ENCODE results near the gene BLID. TPM values are rescaled to one million over a fixed set of nuclear protein-coding genes. Genes with fewer than 3 reads are reported as not detected.

BLID gene
- total and polyA plus RNA-seq, 12 donors = 0.70 TPM; not detected in 11

GRCh38 chr11:122154227-122154626 lies 38.2 kb upstream of the BLID start:
- Histone ChIP-seq H3K4me1 (peaks cover 0 to 10% (median 0%) of the 10 kb centered on the region in 9 donors), H3K27me3 (peaks cover 0 to 3% (median 0%) of the 10 kb centered on the region in 7 donors)
- ATAC-seq = no peak

GRCh38 chr11:122153746-122154145 lies 37.7 kb upstream of the BLID start:
- TF ChIP-seq CTCF (IDR thresholded peaks at IDR 0.05) = no peak
- H3K9me3 ChIP-seq = no peaks in the 10 kb centered on the region
- H3K27me3 ChIP-seq = peaks cover 0 to 3% (median 0%) of the 10 kb centered on the region in 7 donors
- DNase-seq (no peak), ATAC-seq (no peak)
- no peaks in the 10 kb centered on the region for H3K36me3 ChIP-seq
- no peak overlapping the region for H3K4me3 ChIP-seq
- no peak overlapping the region for H3K27ac ChIP-seq
- WGBS, 2 donors = 78 to 80% methylated on average over 2 of the region's 2 CpGs
- H3K4me1 ChIP-seq = peaks cover 0 to 10% (median 0%) of the 10 kb centered on the region in 9 donors
- intact Hi-C loops (cut with DNase I) = no loop called here

More at GRCh38 chr11:122154227-122154626, 38.2 kb upstream of the BLID start:
- no peak overlapping the region for H3K27ac ChIP-seq
- H3K36me3 ChIP-seq = no peaks in the 10 kb centered on the region
- DNase-seq = no peak
- 92 to 94% methylated on average over 6 of the region's 6 CpGs for WGBS, 2 donors
- intact Hi-C loops (cut with DNase I) = no loop called here
- H3K4me3 ChIP-seq = no peak overlapping the region
- no peaks in the 10 kb centered on the region for H3K9me3 ChIP-seq
- TF ChIP-seq CTCF (IDR thresholded peaks at IDR 0.05) = no peak

- intact Hi-C loops (cut with DNase I) = no loop called here
- H3K4me3 ChIP-seq = no peak overlapping the region
- no peak for TF ChIP-seq CTCF (IDR thresholded peaks at IDR 0.05)
- H3K27ac ChIP-seq = peak overlapping the region in 1 of 10 donors; percentile 7
- H3K4me1 ChIP-seq = no peaks in the 10 kb centered on the region
- 69 to 71% methylated on average over 5 of the region's 5 CpGs for WGBS, 2 donors
- no peaks in the 10 kb centered on the region for H3K9me3 ChIP-seq
- DNase-seq (no peak), ATAC-seq (no peak)
- H3K36me3 ChIP-seq = no peaks in the 10 kb centered on the region
- H3K27me3 ChIP-seq = no peaks in the 10 kb centered on the region
Observed at GRCh38 chr11:122150216-122151124, 34.5 kb upstream of the BLID start.

GRCh38 chr11:122149202-122149601 lies 33.2 kb upstream of the BLID start:
- Histone ChIP-seq H3K27ac (peak overlapping the region in 1 of 10 donors; percentile 37), H3K27me3 (no peaks in the 10 kb centered on the region), H3K4me1 (no peaks in the 10 kb centered on the region), H3K4me3 (no peak overlapping the region), H3K9me3 (no peaks in the 10 kb centered on the region), H3K36me3 (no peaks in the 10 kb centered on the region)
- intact Hi-C loops (cut with DNase I) = no loop called here
- 70% methylated on average over 4 of the region's 4 CpGs for WGBS, 2 donors
- no peak for ATAC-seq
- no peak for TF ChIP-seq CTCF (IDR thresholded peaks at IDR 0.05)
- DNase-seq = no peak
